ENCODE data around the gene MAMDC4.

DNA sequence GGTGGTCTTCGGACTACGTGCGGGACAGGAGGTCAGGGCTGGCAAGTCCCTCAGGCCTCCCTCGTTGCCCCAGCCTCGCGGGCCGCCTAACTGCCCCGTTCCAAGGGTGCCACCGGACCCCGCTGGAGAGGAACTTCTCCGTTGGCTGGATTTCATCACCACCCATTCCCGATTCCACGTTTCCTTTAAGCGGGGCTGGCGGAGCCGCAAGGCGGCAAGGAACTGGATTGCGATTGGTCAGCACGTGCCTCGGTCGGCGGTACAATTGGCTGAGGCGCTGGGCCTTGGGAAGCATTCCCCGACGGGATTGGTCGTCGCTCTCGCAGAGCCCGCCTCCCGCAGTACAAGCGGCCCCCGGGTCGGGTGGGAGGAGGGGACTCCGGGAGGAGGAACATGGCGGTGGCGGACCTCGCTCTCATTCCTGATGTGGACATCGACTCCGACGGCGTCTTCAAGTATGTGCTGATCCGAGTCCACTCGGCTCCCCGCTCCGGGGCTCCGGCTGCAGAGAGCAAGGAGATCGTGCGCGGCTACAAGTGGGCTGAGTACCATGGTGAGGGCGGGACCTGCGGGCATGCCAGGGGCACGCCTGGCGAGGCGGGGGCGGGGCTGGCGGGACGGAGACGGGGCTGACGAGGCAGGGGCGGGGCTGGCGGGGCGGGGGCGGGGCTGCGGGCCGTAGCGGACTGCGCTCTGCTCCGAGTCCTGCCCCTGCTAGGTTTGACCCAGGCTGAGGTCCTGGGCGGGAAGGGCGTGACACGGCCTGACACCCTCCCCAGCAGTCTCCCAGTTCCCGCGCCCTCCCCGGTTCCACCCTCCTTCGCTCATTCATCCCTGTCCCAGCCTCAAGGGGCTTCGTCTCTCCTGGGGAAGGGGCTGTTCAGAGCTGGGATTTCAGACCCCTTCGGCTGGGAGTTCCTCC lies 2.8 kb upstream of the MAMDC4 start, which contains the start of gene PHPT1:
- TF ChIP-seq, protein P1, sequence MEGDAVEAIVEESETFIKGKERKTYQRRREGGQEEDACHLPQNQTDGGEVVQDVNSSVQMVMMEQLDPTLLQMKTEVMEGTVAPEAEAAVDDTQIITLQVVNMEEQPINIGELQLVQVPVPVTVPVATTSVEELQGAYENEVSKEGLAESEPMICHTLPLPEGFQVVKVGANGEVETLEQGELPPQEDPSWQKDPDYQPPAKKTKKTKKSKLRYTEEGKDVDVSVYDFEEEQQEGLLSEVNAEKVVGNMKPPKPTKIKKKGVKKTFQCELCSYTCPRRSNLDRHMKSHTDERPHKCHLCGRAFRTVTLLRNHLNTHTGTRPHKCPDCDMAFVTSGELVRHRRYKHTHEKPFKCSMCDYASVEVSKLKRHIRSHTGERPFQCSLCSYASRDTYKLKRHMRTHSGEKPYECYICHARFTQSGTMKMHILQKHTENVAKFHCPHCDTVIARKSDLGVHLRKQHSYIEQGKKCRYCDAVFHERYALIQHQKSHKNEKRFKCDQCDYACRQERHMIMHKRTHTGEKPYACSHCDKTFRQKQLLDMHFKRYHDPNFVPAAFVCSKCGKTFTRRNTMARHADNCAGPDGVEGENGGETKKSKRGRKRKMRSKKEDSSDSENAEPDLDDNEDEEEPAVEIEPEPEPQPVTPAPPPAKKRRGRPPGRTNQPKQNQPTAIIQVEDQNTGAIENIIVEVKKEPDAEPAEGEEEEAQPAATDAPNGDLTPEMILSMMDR (conservative IDR thresholded peaks at IDR 0.05): no peak
- no peak for TF ChIP-seq ZFX (IDR thresholded peaks at IDR 0.05)
